H1 (cell line): Measurements from ENCODE around the gene CD300LG. TPM values are rescaled to one million over a fixed set of nuclear protein-coding genes. Genes with fewer than 3 reads are reported as not detected.

Source experiments
- CTCF ChIA-PET: fragments of 300-600 bp; sonication (Branson Sonifier 250); formaldehyde crosslinking; loops from one replicate; lab custom pipeline; 2021; ENCODE audit not compliant: partially characterized antibody; lab: Charles Lee
- POLR2A ChIA-PET: fragments of 300-600 bp; sonication (Branson Sonifier 250); formaldehyde crosslinking; loops from one replicate; lab custom pipeline; 2021; ENCODE audit warnings: inconsistent platforms; ENCODE audit not compliant: partially characterized antibody; lab: Charles Lee
- DNase-seq, 2 experiments: peaks; one replicate each; pipeline versions ENCODE4 v3.0.0 to v3.0.0-alpha.2; 2010 to 2022; ENCODE audit warnings: low spot score in 2 of 2, low read depth in 1 of 2, mixed read lengths in 1 of 2
- FAIRE-seq: peaks from 2 replicates; lab custom pipeline; 2011; peaks lifted over from hg19 to GRCh38; lab: Jason Lieb, UNC
- H2AFZ ChIP-seq: 2 replicates; pipeline ENCODE4 v1.8.1; 2012; ENCODE audit warnings: low read length, inconsistent platforms
- H2AK5ac ChIP-seq: 2 replicates; pipeline ENCODE4 v1.6.1; 2013; ENCODE audit warnings: low read depth, low read length
- H2BK120ac ChIP-seq: replicated peaks from 2 replicates; pipeline ENCODE3; 2013; ENCODE audit warnings: low read depth, low read length, inconsistent platforms
- H2BK12ac ChIP-seq: 2 replicates; pipeline ENCODE4 v1.6.1; 2013; ENCODE audit warnings: low read depth, low read length
- H2BK15ac ChIP-seq: 2 replicates; pipeline ENCODE4 v1.6.1; 2013; ENCODE audit warnings: low read length
- H2BK20ac ChIP-seq: 2 replicates; pipeline ENCODE4 v1.6.1; 2013; ENCODE audit warnings: low read length
- H2BK5ac ChIP-seq: 2 replicates; pipeline ENCODE4 v1.6.1; 2013; ENCODE audit warnings: low read depth, low read length
- H3K14ac ChIP-seq: 2 replicates; pipeline ENCODE4 v1.6.1; 2013; ENCODE audit warnings: inconsistent platforms; ENCODE audit not compliant: insufficient read length
- H3K18ac ChIP-seq: 2 replicates; pipeline ENCODE4 v1.6.1; 2013; ENCODE audit warnings: low read length; ENCODE audit errors: extremely low read depth
- H3K23ac ChIP-seq: 2 replicates; pipeline ENCODE4 v1.6.1; 2013; ENCODE audit warnings: inconsistent platforms; ENCODE audit not compliant: insufficient read length
- H3K23me2 ChIP-seq: 2 replicates; pipeline ENCODE4 v1.6.1; 2013; ENCODE audit warnings: low read depth, low read length
- H3K27ac ChIP-seq: 2 replicates; pipeline ENCODE4 v1.6.1; 2011; ENCODE audit warnings: low read depth, low read length, inconsistent platforms
- H3K27me3 ChIP-seq, 4 experiments: replicated peaks in 1 of 4; 1 replicate in 1 of 4; 2 replicates in 3 of 4; pipeline versions ENCODE4 v1.6.1 to v1.8.1; 2011 to 2013; ENCODE audit warnings: low read length in 3 of 4, mild to moderate bottlenecking in 3 of 4, inconsistent platforms in 2 of 4, mixed read lengths in 2 of 4, moderate library complexity in 1 of 4; ENCODE audit not compliant: control insufficient read depth in 3 of 4, insufficient read depth in 3 of 4; ENCODE audit errors: extremely low read depth in 1 of 4
- H3K36me3 ChIP-seq, 4 experiments: 2 replicates each; pipeline versions ENCODE4 v1.6.1 to v1.8.1; 2011 to 2013; ENCODE audit warnings: mild to moderate bottlenecking in 4 of 4, low read length in 3 of 4, moderate library complexity in 2 of 4, control low read depth in 1 of 4, inconsistent platforms in 1 of 4; ENCODE audit not compliant: insufficient read depth in 4 of 4, control insufficient read depth in 2 of 4
- H3K4ac ChIP-seq: replicated peaks from 2 replicates; pipeline ENCODE3; 2013; ENCODE audit warnings: low read length, low read depth, mixed read lengths, inconsistent platforms; ENCODE audit not compliant: insufficient read length
- H3K4me1 ChIP-seq, 4 experiments: replicated peaks in 1 of 4; 1 replicate in 1 of 4; 2 replicates in 3 of 4; pipeline versions ENCODE4 v1.6.1 to v1.8.1; 2011 to 2013; ENCODE audit warnings: low read length in 3 of 4, inconsistent platforms in 2 of 4, mixed read lengths in 1 of 4; ENCODE audit not compliant: insufficient read depth in 4 of 4, control insufficient read depth in 3 of 4
- H3K4me2 ChIP-seq, 2 experiments: 2 replicates each; pipeline versions ENCODE4 v1.6.1 to v1.8.1; 2011 to 2013; ENCODE audit warnings: low read depth in 2 of 2, low read length in 2 of 2, control low read depth in 1 of 2, inconsistent platforms in 1 of 2, mild to moderate bottlenecking in 1 of 2; ENCODE audit not compliant: insufficient read depth in 1 of 2
- H3K4me3 ChIP-seq, 4 experiments: fragments of 200-600, 300-600 bp in 1 of 4; sonication (generic), shearing (Covaris generic), sonication (Bioruptor Twin) in 1 of 4; 2 replicates each; pipeline versions ENCODE4 v1.5.1 to v1.8.1; 2011 to 2016; ENCODE audit warnings: low read length in 4 of 4, low read depth in 3 of 4, control low read depth in 2 of 4, inconsistent platforms in 2 of 4, mild to moderate bottlenecking in 2 of 4, mixed read lengths in 1 of 4, moderate library complexity in 1 of 4; ENCODE audit not compliant: insufficient read depth in 2 of 4; ENCODE audit errors: extremely low read depth in 1 of 4
- H3K56ac ChIP-seq: replicated peaks from 2 replicates; pipeline ENCODE3; 2013; ENCODE audit warnings: low read depth, mild to moderate bottlenecking, mixed read lengths, low read length, inconsistent platforms; ENCODE audit not compliant: insufficient read length
- H3K79me1 ChIP-seq: 2 replicates; pipeline ENCODE4 v1.6.1; 2013; ENCODE audit warnings: low read depth, low read length, control low read depth
- H3K79me2 ChIP-seq, 2 experiments: 2 replicates each; pipeline versions ENCODE4 v1.6.1 to v1.8.1; 2012 to 2013; ENCODE audit warnings: low read length in 2 of 2, mild to moderate bottlenecking in 2 of 2, inconsistent platforms in 1 of 2; ENCODE audit not compliant: insufficient read depth in 2 of 2, control insufficient read depth in 1 of 2
- H3K9ac ChIP-seq, 4 experiments: replicated peaks in 1 of 4; 1 replicate in 1 of 4; 2 replicates in 3 of 4; pipeline versions ENCODE4 v1.6.1 to v1.8.1; 2011 to 2013; ENCODE audit warnings: low read depth in 3 of 4, low read length in 3 of 4, control low read depth in 2 of 4, mild to moderate bottlenecking in 2 of 4, moderate library complexity in 2 of 4, inconsistent platforms in 1 of 4; ENCODE audit errors: extremely low read depth in 1 of 4
- H3K9me3 ChIP-seq, 2 experiments: 2 replicates each; pipeline versions ENCODE4 v1.6.1 to v1.8.1; 2012 to 2013; ENCODE audit warnings: mild to moderate bottlenecking in 2 of 2, moderate library complexity in 2 of 2, control low read depth in 1 of 2, inconsistent platforms in 1 of 2, low read depth in 1 of 2, low read length in 1 of 2, mixed read lengths in 1 of 2; ENCODE audit not compliant: insufficient read depth in 2 of 2
- H4K20me1 ChIP-seq, 2 experiments: replicated peaks in 1 of 2; 2 replicates each; pipeline versions ENCODE3 to v1.8.1; 2011 to 2013; ENCODE audit warnings: inconsistent platforms in 2 of 2, low read length in 2 of 2, mild to moderate bottlenecking in 1 of 2; ENCODE audit not compliant: insufficient read depth in 2 of 2, control insufficient read depth in 1 of 2
- H4K5ac ChIP-seq: 2 replicates; pipeline ENCODE4 v1.6.1; 2013; ENCODE audit warnings: low read length, low read depth, mixed read lengths, inconsistent platforms; ENCODE audit not compliant: insufficient read length
- H4K8ac ChIP-seq: 2 replicates; pipeline ENCODE4 v1.8.0; 2013; ENCODE audit warnings: mild to moderate bottlenecking, moderate library complexity, low read length, inconsistent platforms; ENCODE audit not compliant: insufficient read depth; ENCODE audit errors: extremely low read depth
- H4K91ac ChIP-seq: replicated peaks from 2 replicates; pipeline ENCODE3; 2013; ENCODE audit warnings: low read length, mixed read lengths, inconsistent platforms; ENCODE audit not compliant: insufficient read length
- BRCA1 ChIP-seq: IDR thresholded peaks from 2 replicates; pipeline ENCODE4 v1.6.1; 2012; ENCODE audit warnings: low read depth, low read length, improper control_type of control experiment
- CBX5 ChIP-seq: fragments of 300-800, 300-1000 bp; sonication (generic); IDR thresholded peaks from 2 replicates; pipeline ENCODE4 v1.7.1; 2016; ENCODE audit warnings: antibody characterized with exemption, low read length, low read depth
- GTF2F1 ChIP-seq: IDR thresholded peaks from 2 replicates; pipeline ENCODE4 v1.6.1; 2012; ENCODE audit warnings: low read depth, low read length, improper control_type of control experiment, borderline replicate concordance
- POU5F1 ChIP-seq: IDR thresholded peaks from 2 replicates; pipeline ENCODE4 v1.6.1; 2011; ENCODE audit warnings: low read depth, mild to moderate bottlenecking, low read length, moderate library complexity
- RBBP5 ChIP-seq: IDR thresholded peaks from 2 replicates; pipeline ENCODE4 v1.7.1; 2012; ENCODE audit warnings: low read depth, mild to moderate bottlenecking, inconsistent platforms, low read length, moderate library complexity, borderline replicate concordance
- RFX5 ChIP-seq: IDR thresholded peaks from 2 replicates; pipeline ENCODE4 v1.6.1; 2011; ENCODE audit warnings: low read depth, low read length, improper control_type of control experiment, borderline replicate concordance
- RNF2 ChIP-seq: fragments of 200-900, 300-1000 bp; sonication (generic); IDR thresholded peaks from 2 replicates; pipeline ENCODE4 v1.7.1; 2016; ENCODE audit warnings: borderline replicate concordance, low read depth, mild to moderate bottlenecking, antibody characterized with exemption, low read length; ENCODE audit not compliant: poor library complexity, severe bottlenecking; ENCODE audit errors: missing control alignments
- TCF12 ChIP-seq: IDR thresholded peaks from 2 replicates; pipeline ENCODE4 v1.6.1; 2011; ENCODE audit warnings: low read depth, mild to moderate bottlenecking, low read length
- WGBS, 2 experiments: shearing (Covaris generic) in 1 of 2; methylation state at CpG; one replicate each; pipeline versions ENCODE4 v1.1.6 to v1.1.7; 2013 to 2015; ENCODE audit warnings: low lambda C conversion rate in 2 of 2, mixed read lengths in 2 of 2, inconsistent platforms in 1 of 2, low coverage in 1 of 2, missing lambda C conversion rate in 1 of 2; ENCODE audit not compliant: insufficient replicate concordance in 2 of 2, insufficient coverage in 1 of 2, insufficient read length in 1 of 2; ENCODE audit errors: extremely low coverage in 1 of 2, missing lambda C conversion rate in 1 of 2; 5-methylcytosine and 5-hydroxymethylcytosine counted together
- polyA plus RNA-seq, 7 experiments: library from polyadenylated mRNA; depleted of rRNA in 3 of 7; stranded (reverse) in 5 of 7; unstranded in 2 of 7; fragments of >200 nt in 5 of 7; fragments of 200-250 nt in 2 of 7; gene quantifications; 1 replicate in 5 of 7; 2 replicates in 1 of 7; 4 replicates in 1 of 7; pipeline versions ENCODE4 v1.2.1 to v1.2.3, GENCODE V29; 2011 to 2013; ENCODE audit warnings: missing spikeins in 2 of 7, mixed read lengths in 2 of 7
- total RNA-seq: library from RNA; stranded (reverse); fragmentation: NEBNext Ultra II Directional; extraction: Animal tissue kit (Norgen Biotek cat#: 25700); gene quantifications from 2 replicates; pipeline ENCODE4 v1.2.1, GENCODE V29; 2021

Gene CD300LG
- total and polyA plus RNA-seq, 2 of the 8 experiments (the other 6 are each of a cell fraction or from before 2014, with no cell fraction given) = 0.06 TPM; not detected in 1

GRCh38 chr17:43820759-43821158 lies 26.2 kb upstream of the CD300LG start:
- Histone ChIP-seq H4K8ac (no peak overlapping the region), H3K79me1 (no peaks in the 10 kb centered on the region), H3K36me3 (peaks cover 0 to 5% (median 0%) of the 10 kb centered on the region in 4 experiments; a peak in 3 of 8 replicates), H3K27me3 (no peaks in the 10 kb centered on the region), H2BK5ac (no peak overlapping the region), H3K23ac (no peak overlapping the region), H3K4ac (no peak overlapping the region), H3K18ac (no peak overlapping the region), H2BK12ac (no peak overlapping the region), H2AK5ac (no peak overlapping the region), H4K5ac (no peak overlapping the region), H3K4me2 (no peak overlapping the region), H3K9ac (no peak overlapping the region), H3K79me2 (no peaks in the 10 kb centered on the region), H4K91ac (no peak overlapping the region), H3K23me2 (no peaks in the 10 kb centered on the region), H3K4me3 (no peak overlapping the region), H2BK15ac (no peak overlapping the region), H3K14ac (no peak overlapping the region), H2AFZ (no peak overlapping the region), H3K9me3 (no peaks in the 10 kb centered on the region), H4K20me1 (no peaks in the 10 kb centered on the region), H2BK120ac (no peak overlapping the region), H3K56ac (no peak overlapping the region), H2BK20ac (no peak overlapping the region), H3K4me1 (no peaks in the 10 kb centered on the region), H3K27ac (no peak overlapping the region)
- DNase-seq (no peak), FAIRE-seq (no peak)
- 89% methylated on average over 14 of the region's 14 CpGs; no CpG with 5 or more reads in 1 of the 2 experiments for WGBS, 2 experiments
- TF ChIP-seq GTF2F1 = no peak
- TF ChIP-seq RNF2 = no peak
- TF ChIP-seq RBBP5 = no peak
- no peak for TF ChIP-seq BRCA1
- no peak for TF ChIP-seq RFX5
- TF ChIP-seq TCF12 = no peak
- TF ChIP-seq POU5F1 = no peak
- no peak for TF ChIP-seq CBX5
- CTCF ChIA-PET = interaction anchor here (1.8 kb wide), 1 partner anchor 59 kb away, joined by 5 read pairs; no protein-coding TSS in a partner anchor
- POLR2A ChIA-PET = no interaction called here
